H1 (cell line): ENCODE data around the gene MYO7B. TPM values are rescaled to one million over a fixed set of nuclear protein-coding genes. Genes with fewer than 3 reads are reported as not detected.

ENCODE experiments used
- CTCF ChIA-PET: fragments of 300-600 bp; sonication (Branson Sonifier 250); formaldehyde crosslinking; loops from one replicate; lab custom pipeline; 2021; ENCODE audit not compliant: partially characterized antibody; lab: Charles Lee
- POLR2A ChIA-PET: fragments of 300-600 bp; sonication (Branson Sonifier 250); formaldehyde crosslinking; loops from one replicate; lab custom pipeline; 2021; ENCODE audit warnings: inconsistent platforms; ENCODE audit not compliant: partially characterized antibody; lab: Charles Lee
- DNase-seq, 2 experiments: peaks; one replicate each; pipeline versions ENCODE4 v3.0.0 to v3.0.0-alpha.2; 2010 to 2022; ENCODE audit warnings: low spot score in 2 of 2, low read depth in 1 of 2, mixed read lengths in 1 of 2
- FAIRE-seq: peaks from 2 replicates; lab custom pipeline; 2011; peaks lifted over from hg19 to GRCh38; lab: Jason Lieb, UNC
- H2AFZ ChIP-seq: 2 replicates; pipeline ENCODE4 v1.8.1; 2012; ENCODE audit warnings: low read length, inconsistent platforms
- H2AK5ac ChIP-seq: 2 replicates; pipeline ENCODE4 v1.6.1; 2013; ENCODE audit warnings: low read depth, low read length
- H2BK120ac ChIP-seq: replicated peaks from 2 replicates; pipeline ENCODE3; 2013; ENCODE audit warnings: low read depth, low read length, inconsistent platforms
- H2BK12ac ChIP-seq: 2 replicates; pipeline ENCODE4 v1.6.1; 2013; ENCODE audit warnings: low read depth, low read length
- H2BK15ac ChIP-seq: 2 replicates; pipeline ENCODE4 v1.6.1; 2013; ENCODE audit warnings: low read length
- H2BK20ac ChIP-seq: 2 replicates; pipeline ENCODE4 v1.6.1; 2013; ENCODE audit warnings: low read length
- H2BK5ac ChIP-seq: 2 replicates; pipeline ENCODE4 v1.6.1; 2013; ENCODE audit warnings: low read depth, low read length
- H3K14ac ChIP-seq: 2 replicates; pipeline ENCODE4 v1.6.1; 2013; ENCODE audit warnings: inconsistent platforms; ENCODE audit not compliant: insufficient read length
- H3K18ac ChIP-seq: 2 replicates; pipeline ENCODE4 v1.6.1; 2013; ENCODE audit warnings: low read length; ENCODE audit errors: extremely low read depth
- H3K23ac ChIP-seq: 2 replicates; pipeline ENCODE4 v1.6.1; 2013; ENCODE audit warnings: inconsistent platforms; ENCODE audit not compliant: insufficient read length
- H3K23me2 ChIP-seq: 2 replicates; pipeline ENCODE4 v1.6.1; 2013; ENCODE audit warnings: low read depth, low read length
- H3K27ac ChIP-seq: 2 replicates; pipeline ENCODE4 v1.6.1; 2011; ENCODE audit warnings: low read depth, low read length, inconsistent platforms
- H3K27me3 ChIP-seq, 4 experiments: replicated peaks in 1 of 4; 1 replicate in 1 of 4; 2 replicates in 3 of 4; pipeline versions ENCODE4 v1.6.1 to v1.8.1; 2011 to 2013; ENCODE audit warnings: low read length in 3 of 4, mild to moderate bottlenecking in 3 of 4, inconsistent platforms in 2 of 4, mixed read lengths in 2 of 4, moderate library complexity in 1 of 4; ENCODE audit not compliant: control insufficient read depth in 3 of 4, insufficient read depth in 3 of 4; ENCODE audit errors: extremely low read depth in 1 of 4
- H3K36me3 ChIP-seq, 4 experiments: 2 replicates each; pipeline versions ENCODE4 v1.6.1 to v1.8.1; 2011 to 2013; ENCODE audit warnings: mild to moderate bottlenecking in 4 of 4, low read length in 3 of 4, moderate library complexity in 2 of 4, control low read depth in 1 of 4, inconsistent platforms in 1 of 4; ENCODE audit not compliant: insufficient read depth in 4 of 4, control insufficient read depth in 2 of 4
- H3K4ac ChIP-seq: replicated peaks from 2 replicates; pipeline ENCODE3; 2013; ENCODE audit warnings: low read length, low read depth, mixed read lengths, inconsistent platforms; ENCODE audit not compliant: insufficient read length
- H3K4me1 ChIP-seq, 4 experiments: replicated peaks in 1 of 4; 1 replicate in 1 of 4; 2 replicates in 3 of 4; pipeline versions ENCODE4 v1.6.1 to v1.8.1; 2011 to 2013; ENCODE audit warnings: low read length in 3 of 4, inconsistent platforms in 2 of 4, mixed read lengths in 1 of 4; ENCODE audit not compliant: insufficient read depth in 4 of 4, control insufficient read depth in 3 of 4
- H3K4me2 ChIP-seq, 2 experiments: 2 replicates each; pipeline versions ENCODE4 v1.6.1 to v1.8.1; 2011 to 2013; ENCODE audit warnings: low read depth in 2 of 2, low read length in 2 of 2, control low read depth in 1 of 2, inconsistent platforms in 1 of 2, mild to moderate bottlenecking in 1 of 2; ENCODE audit not compliant: insufficient read depth in 1 of 2
- H3K4me3 ChIP-seq, 4 experiments: fragments of 200-600, 300-600 bp in 1 of 4; sonication (generic), shearing (Covaris generic), sonication (Bioruptor Twin) in 1 of 4; 2 replicates each; pipeline versions ENCODE4 v1.5.1 to v1.8.1; 2011 to 2016; ENCODE audit warnings: low read length in 4 of 4, low read depth in 3 of 4, control low read depth in 2 of 4, inconsistent platforms in 2 of 4, mild to moderate bottlenecking in 2 of 4, mixed read lengths in 1 of 4, moderate library complexity in 1 of 4; ENCODE audit not compliant: insufficient read depth in 2 of 4; ENCODE audit errors: extremely low read depth in 1 of 4
- H3K56ac ChIP-seq: replicated peaks from 2 replicates; pipeline ENCODE3; 2013; ENCODE audit warnings: low read depth, mild to moderate bottlenecking, mixed read lengths, low read length, inconsistent platforms; ENCODE audit not compliant: insufficient read length
- H3K79me1 ChIP-seq: 2 replicates; pipeline ENCODE4 v1.6.1; 2013; ENCODE audit warnings: low read depth, low read length, control low read depth
- H3K79me2 ChIP-seq, 2 experiments: 2 replicates each; pipeline versions ENCODE4 v1.6.1 to v1.8.1; 2012 to 2013; ENCODE audit warnings: low read length in 2 of 2, mild to moderate bottlenecking in 2 of 2, inconsistent platforms in 1 of 2; ENCODE audit not compliant: insufficient read depth in 2 of 2, control insufficient read depth in 1 of 2
- H3K9ac ChIP-seq, 4 experiments: replicated peaks in 1 of 4; 1 replicate in 1 of 4; 2 replicates in 3 of 4; pipeline versions ENCODE4 v1.6.1 to v1.8.1; 2011 to 2013; ENCODE audit warnings: low read depth in 3 of 4, low read length in 3 of 4, control low read depth in 2 of 4, mild to moderate bottlenecking in 2 of 4, moderate library complexity in 2 of 4, inconsistent platforms in 1 of 4; ENCODE audit errors: extremely low read depth in 1 of 4
- H3K9me3 ChIP-seq, 2 experiments: 2 replicates each; pipeline versions ENCODE4 v1.6.1 to v1.8.1; 2012 to 2013; ENCODE audit warnings: mild to moderate bottlenecking in 2 of 2, moderate library complexity in 2 of 2, control low read depth in 1 of 2, inconsistent platforms in 1 of 2, low read depth in 1 of 2, low read length in 1 of 2, mixed read lengths in 1 of 2; ENCODE audit not compliant: insufficient read depth in 2 of 2
- H4K20me1 ChIP-seq, 2 experiments: replicated peaks in 1 of 2; 2 replicates each; pipeline versions ENCODE3 to v1.8.1; 2011 to 2013; ENCODE audit warnings: inconsistent platforms in 2 of 2, low read length in 2 of 2, mild to moderate bottlenecking in 1 of 2; ENCODE audit not compliant: insufficient read depth in 2 of 2, control insufficient read depth in 1 of 2
- H4K5ac ChIP-seq: 2 replicates; pipeline ENCODE4 v1.6.1; 2013; ENCODE audit warnings: low read length, low read depth, mixed read lengths, inconsistent platforms; ENCODE audit not compliant: insufficient read length
- H4K8ac ChIP-seq: 2 replicates; pipeline ENCODE4 v1.8.0; 2013; ENCODE audit warnings: mild to moderate bottlenecking, moderate library complexity, low read length, inconsistent platforms; ENCODE audit not compliant: insufficient read depth; ENCODE audit errors: extremely low read depth
- H4K91ac ChIP-seq: replicated peaks from 2 replicates; pipeline ENCODE3; 2013; ENCODE audit warnings: low read length, mixed read lengths, inconsistent platforms; ENCODE audit not compliant: insufficient read length
- BCL11A ChIP-seq, 2 experiments: IDR thresholded peaks; one replicate each; pipeline ENCODE4 v1.6.1; 2011; ENCODE audit warnings: low read depth in 2 of 2, low read length in 2 of 2, mild to moderate bottlenecking in 2 of 2
- CTBP2 ChIP-seq: IDR thresholded peaks from 2 replicates; pipeline ENCODE4 v1.7.0; 2011; ENCODE audit warnings: borderline replicate concordance, mild to moderate bottlenecking, moderate library complexity, mixed read lengths, low read length; ENCODE audit not compliant: insufficient read depth, insufficient read length
- EGR1 ChIP-seq: IDR thresholded peaks from 2 replicates; pipeline ENCODE4 v1.6.1; 2011; ENCODE audit warnings: low read depth, low read length, borderline replicate concordance
- GTF2F1 ChIP-seq: IDR thresholded peaks from 2 replicates; pipeline ENCODE4 v1.6.1; 2012; ENCODE audit warnings: low read depth, low read length, improper control_type of control experiment, borderline replicate concordance
- HDAC6 ChIP-seq: IDR thresholded peaks from one replicate; pipeline ENCODE4 v1.7.1; 2012; ENCODE audit warnings: low read depth, mild to moderate bottlenecking, inconsistent platforms, low read length, moderate library complexity
- KDM4A ChIP-seq: IDR thresholded peaks from one replicate; pipeline ENCODE4 v1.7.1; 2012; ENCODE audit warnings: low read depth, mild to moderate bottlenecking, moderate library complexity, low read length, inconsistent platforms; ENCODE audit not compliant: severe bottlenecking
- PHF8 ChIP-seq: fragments of 200-600 bp; sonication (generic); conservative IDR thresholded peaks from 2 replicates; pipeline ENCODE4 v1.7.1; 2012; ENCODE audit warnings: low read depth, mild to moderate bottlenecking, inconsistent platforms, low read length, moderate library complexity
- POLR2A ChIP-seq, 2 experiments: IDR thresholded peaks; 1 replicate in 1 of 2; 2 replicates in 1 of 2; pipeline ENCODE4 v1.6.1; 2011; ENCODE audit warnings: low read depth in 2 of 2, low read length in 2 of 2, mild to moderate bottlenecking in 2 of 2; ENCODE audit errors: control extremely low read depth in 1 of 2
- SAP30 ChIP-seq: fragments of 300-600 bp; sonication (generic); IDR thresholded peaks from 2 replicates; pipeline ENCODE4 v1.7.1; 2012; ENCODE audit warnings: low read length, moderate library complexity, mild to moderate bottlenecking, inconsistent platforms; ENCODE audit not compliant: insufficient read depth, insufficient replicate concordance
- SIRT6 ChIP-seq: IDR thresholded peaks from one replicate; pipeline ENCODE4 v1.7.1; 2012; ENCODE audit warnings: low read length, inconsistent platforms
- SP1 ChIP-seq: IDR thresholded peaks from 2 replicates; pipeline ENCODE4 v1.6.1; 2011; ENCODE audit warnings: low read depth, low read length
- TAF1 ChIP-seq: IDR thresholded peaks from 2 replicates; pipeline ENCODE4 v1.6.1; 2011; ENCODE audit warnings: mild to moderate bottlenecking, low read depth, low read length
- YY1 ChIP-seq: IDR thresholded peaks from 2 replicates; pipeline ENCODE4 v1.6.1; 2011; ENCODE audit warnings: low read depth, mild to moderate bottlenecking, low read length
- WGBS, 2 experiments: shearing (Covaris generic) in 1 of 2; methylation state at CpG; one replicate each; pipeline versions ENCODE4 v1.1.6 to v1.1.7; 2013 to 2015; ENCODE audit warnings: low lambda C conversion rate in 2 of 2, mixed read lengths in 2 of 2, inconsistent platforms in 1 of 2, low coverage in 1 of 2, missing lambda C conversion rate in 1 of 2; ENCODE audit not compliant: insufficient replicate concordance in 2 of 2, insufficient coverage in 1 of 2, insufficient read length in 1 of 2; ENCODE audit errors: extremely low coverage in 1 of 2, missing lambda C conversion rate in 1 of 2; 5-methylcytosine and 5-hydroxymethylcytosine counted together
- polyA plus RNA-seq, 7 experiments: library from polyadenylated mRNA; depleted of rRNA in 3 of 7; stranded (reverse) in 5 of 7; unstranded in 2 of 7; fragments of >200 nt in 5 of 7; fragments of 200-250 nt in 2 of 7; gene quantifications; 1 replicate in 5 of 7; 2 replicates in 1 of 7; 4 replicates in 1 of 7; pipeline versions ENCODE4 v1.2.1 to v1.2.3, GENCODE V29; 2011 to 2013; ENCODE audit warnings: missing spikeins in 2 of 7, mixed read lengths in 2 of 7
- total RNA-seq: library from RNA; stranded (reverse); fragmentation: NEBNext Ultra II Directional; extraction: Animal tissue kit (Norgen Biotek cat#: 25700); gene quantifications from 2 replicates; pipeline ENCODE4 v1.2.1, GENCODE V29; 2021

Gene MYO7B
- total and polyA plus RNA-seq, 2 of the 8 experiments (the other 6 are each of a cell fraction or from before 2014, with no cell fraction given): not detected

DNA sequence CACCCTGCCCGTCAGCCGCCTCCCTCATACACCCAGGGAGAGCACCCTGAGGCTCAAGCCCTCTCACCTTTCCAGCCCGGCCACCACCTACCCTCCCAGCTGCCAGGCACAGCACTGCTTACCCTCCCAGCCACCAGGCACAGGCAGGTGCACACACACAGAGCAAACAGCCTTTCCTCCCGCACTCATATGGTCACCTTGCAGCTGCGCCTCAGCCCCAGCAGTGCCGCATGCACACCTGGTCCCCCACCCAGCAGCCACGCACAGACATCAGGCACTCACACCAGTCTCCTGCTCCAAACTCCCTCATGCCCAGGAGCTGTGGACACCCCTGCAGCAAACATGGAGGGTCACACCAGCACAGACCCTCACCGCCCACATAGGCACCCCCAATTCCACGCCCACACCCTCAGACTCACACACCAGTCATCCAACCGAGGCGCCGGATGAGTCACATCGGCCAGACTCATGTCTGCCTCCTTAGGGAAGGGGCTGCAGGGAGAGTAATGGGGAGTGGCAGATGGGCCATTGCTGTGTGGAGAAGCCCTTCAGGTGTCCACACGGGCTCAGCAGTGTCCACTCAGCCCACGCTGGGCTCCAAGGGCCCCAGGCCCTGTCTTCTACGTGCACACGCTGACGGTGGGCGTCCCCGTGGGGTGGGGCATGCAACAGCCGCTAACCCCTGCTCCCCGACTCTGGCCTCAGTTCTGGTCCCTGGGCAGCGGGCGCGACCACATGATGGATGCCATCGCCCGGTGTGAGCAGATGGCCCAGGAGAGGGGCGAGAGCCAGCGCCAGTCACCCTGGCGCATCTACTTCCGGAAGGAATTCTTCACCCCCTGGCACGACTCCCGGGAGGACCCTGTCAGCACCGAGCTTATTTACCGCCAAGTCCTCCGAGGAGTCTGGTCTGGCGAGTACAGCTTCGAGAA is 88.2 kb downstream of the MYO7B start:
- no peak overlapping the region for H2AFZ ChIP-seq
- H2BK15ac ChIP-seq: no peak overlapping the region
- H3K23me2 ChIP-seq: no peaks in the 10 kb centered on the region
- H3K79me1 ChIP-seq: no peaks in the 10 kb centered on the region
- H2BK5ac ChIP-seq: no peak overlapping the region; the same call in 1 of the 2 replicates
- H3K4me3 ChIP-seq: no peak overlapping the region
- H3K36me3 ChIP-seq: no peaks in the 10 kb centered on the region
- no peak overlapping the region for H2BK12ac ChIP-seq
- no peaks in the 10 kb centered on the region for H3K79me2 ChIP-seq
- H4K5ac ChIP-seq: no peak overlapping the region
- no peak overlapping the region for H2BK120ac ChIP-seq
- no peak overlapping the region for H3K4ac ChIP-seq
- DNase-seq: no peak
- WGBS, 2 experiments: 88% methylated on average over 38 of the region's 38 CpGs; no CpG with 5 or more reads in 1 of the 2 experiments
- no peak overlapping the region; the same call in 1 of the 2 replicates for H3K18ac ChIP-seq
- H3K4me1 ChIP-seq: no peaks in the 10 kb centered on the region
- no peak overlapping the region for H3K4me2 ChIP-seq
- CTCF ChIA-PET: interaction anchor here (0.6 to 1.1 kb wide), 3 partner anchors 16 to 33 kb away, joined by 3 to 6 read pairs (median 3); no protein-coding TSS in a partner anchor
- H3K9ac ChIP-seq: no peak overlapping the region
- no peak overlapping the region for H4K91ac ChIP-seq
- FAIRE-seq: no peak
- no peaks in the 10 kb centered on the region for H3K27me3 ChIP-seq
- H4K8ac ChIP-seq: 0 out of 2 replicates have a peak overlapping the region, but pooled peaks have one; percentile 59
- no peak overlapping the region for H3K27ac ChIP-seq
- H3K23ac ChIP-seq: no peak overlapping the region
- no peak overlapping the region for H3K56ac ChIP-seq
- H4K20me1 ChIP-seq: no peaks in the 10 kb centered on the region
- H3K9me3 ChIP-seq: no peaks in the 10 kb centered on the region
- no peak overlapping the region for H3K14ac ChIP-seq
- no peak overlapping the region for H2BK20ac ChIP-seq
- POLR2A ChIA-PET: no interaction called here
- no peak overlapping the region for H2AK5ac ChIP-seq
- TF ChIP-seq YY1 (no peak), SAP30 (no peak), EGR1 (no peak), SP1 (no peak), TAF1 (no peak), BCL11A (IDR thresholded peaks at IDR 0.05; ENCODE audit: low read depth in 2 of 2, low read length in 2 of 2) (no peak), CTBP2 (no peak), PHF8 (no peak), POLR2A (IDR thresholded peaks at IDR 0.05; ENCODE audit: control extremely low read depth in 1 of 2, low read depth in 2 of 2, low read length in 2 of 2) (no peak), KDM4A (no peak), HDAC6 (no peak), SIRT6 (no peak), GTF2F1 (no peak)
